ENCODE measurements around the gene KCNG1. TPM values are rescaled to one million over a fixed set of nuclear protein-coding genes. Genes with fewer than 3 reads are reported as not detected.

KCNG1 gene
- total and polyA plus RNA-seq, 2 experiments from 2014 or later, result 26.1 to 45.8 TPM

- H3K9me3 ChIP-seq (ENCODE audit: low read depth), result no peaks in the 10 kb centered on the region
- no peaks in the 10 kb centered on the region for H3K9me2 ChIP-seq (replicated peaks; ENCODE audit: insufficient read depth)
- no peak for TF ChIP-seq CTCF (IDR thresholded peaks at IDR 0.05; ENCODE audit: poor library complexity)
- no peak for TF ChIP-seq EZH2phosphoT487 (IDR thresholded peaks at IDR 0.05; ENCODE audit: low read depth, severe bottlenecking, unreplicated experiment)
- TF ChIP-seq EZH2 (IDR thresholded peaks at IDR 0.05; ENCODE audit: borderline replicate concordance), result no peak
- DNase-seq (ENCODE audit: low spot score), result no peak
- no peak overlapping the region for H3K4me3 ChIP-seq
- no peak overlapping the region for H3K27ac ChIP-seq
- H3K36me3 ChIP-seq (replicated peaks; ENCODE audit: insufficient read depth, low read depth), result no peaks in the 10 kb centered on the region
- no peaks in the 10 kb centered on the region for H3K79me2 ChIP-seq
- H2AFZ ChIP-seq, result no peak overlapping the region
- no peak overlapping the region for H3K4me2 ChIP-seq
- no peaks in the 10 kb centered on the region for H3K4me1 ChIP-seq (ENCODE audit: insufficient read depth)
- no peaks in the 10 kb centered on the region for H4K20me1 ChIP-seq (ENCODE audit: insufficient read depth, poor library complexity, severe bottlenecking)
- H3K27me3 ChIP-seq, result peaks cover 6% of the 10 kb centered on the region
- WGBS (ENCODE audit: low lambda C conversion rate, missing lambda C conversion rate), result 77% methylated on average over 5 of the region's 5 CpGs
Measured at GRCh38 chr20:51061418-51062045, 38.6 kb upstream of the KCNG1 start.

DNA sequence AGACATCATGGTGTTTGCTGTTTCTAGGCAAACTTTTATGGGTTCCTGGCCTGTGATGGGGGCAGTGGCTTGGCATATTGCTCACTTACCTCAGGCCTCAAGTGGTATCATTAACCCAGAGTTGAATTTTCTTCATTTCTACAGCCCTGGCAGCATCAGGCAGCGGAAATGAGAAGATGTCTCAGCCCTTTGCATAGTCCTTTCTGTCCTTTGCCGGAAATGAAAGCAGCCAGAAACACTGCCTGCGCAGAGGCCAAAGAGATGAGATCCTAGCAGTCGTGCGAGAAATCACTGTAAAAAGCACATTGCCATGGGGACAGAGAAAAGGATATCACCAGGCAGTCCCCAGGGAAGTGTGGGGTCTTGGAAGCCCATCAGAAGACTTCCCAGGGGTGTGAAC, 37.4 kb upstream of the KCNG1 start:
- WGBS (ENCODE audit: low lambda C conversion rate, missing lambda C conversion rate), result 91% methylated on average over 5 of the region's 5 CpGs
- Histone ChIP-seq H3K36me3 (replicated peaks; ENCODE audit: insufficient read depth, low read depth) (no peaks in the 10 kb centered on the region), H3K9me3 (ENCODE audit: low read depth) (no peaks in the 10 kb centered on the region), H3K9me2 (replicated peaks; ENCODE audit: insufficient read depth) (no peaks in the 10 kb centered on the region), H3K4me1 (ENCODE audit: insufficient read depth) (no peaks in the 10 kb centered on the region), H3K27me3 (peaks cover 6% of the 10 kb centered on the region), H4K20me1 (ENCODE audit: insufficient read depth, poor library complexity, severe bottlenecking) (no peaks in the 10 kb centered on the region), H3K27ac (no peak overlapping the region), H3K4me3 (no peak overlapping the region), H3K4me2 (no peak overlapping the region), H2AFZ (no peak overlapping the region), H3K79me2 (no peaks in the 10 kb centered on the region)
- no peak for TF ChIP-seq EZH2 (IDR thresholded peaks at IDR 0.05; ENCODE audit: borderline replicate concordance)
- TF ChIP-seq CTCF (IDR thresholded peaks at IDR 0.05; ENCODE audit: poor library complexity), result no peak
- no peak for TF ChIP-seq EZH2phosphoT487 (IDR thresholded peaks at IDR 0.05; ENCODE audit: low read depth, severe bottlenecking, unreplicated experiment)
- DNase-seq (ENCODE audit: low spot score), result no peak

GRCh38 chr20:51059862-51060261, 37.0 kb upstream of the KCNG1 start:
- Histone ChIP-seq H3K27me3 (peaks cover 6% of the 10 kb centered on the region), H3K4me3 (no peak overlapping the region), H3K79me2 (no peaks in the 10 kb centered on the region), H3K9me2 (replicated peaks; ENCODE audit: insufficient read depth) (no peaks in the 10 kb centered on the region), H4K20me1 (ENCODE audit: insufficient read depth, poor library complexity, severe bottlenecking) (no peaks in the 10 kb centered on the region), H3K9me3 (ENCODE audit: low read depth) (no peaks in the 10 kb centered on the region), H3K27ac (no peak overlapping the region), H2AFZ (no peak overlapping the region), H3K36me3 (replicated peaks; ENCODE audit: insufficient read depth, low read depth) (no peaks in the 10 kb centered on the region), H3K4me1 (ENCODE audit: insufficient read depth) (no peaks in the 10 kb centered on the region), H3K4me2 (no peak overlapping the region)
- no peak for TF ChIP-seq EZH2phosphoT487 (IDR thresholded peaks at IDR 0.05; ENCODE audit: low read depth, severe bottlenecking, unreplicated experiment)
- no peak for TF ChIP-seq CTCF (IDR thresholded peaks at IDR 0.05; ENCODE audit: poor library complexity)
- no peak for TF ChIP-seq EZH2 (IDR thresholded peaks at IDR 0.05; ENCODE audit: borderline replicate concordance)
- no peak for DNase-seq (ENCODE audit: low spot score)
- 64% methylated on average over 1 of the region's 1 CpG for WGBS (ENCODE audit: low lambda C conversion rate, missing lambda C conversion rate)

Data from hepatocyte (in vitro differentiated cells).